HG03442 (cell line): ENCODE measurements around the gene UNC13C.
"Not testable (repeated sequence)": the region's sequence is repeated elsewhere in the genome, so short reads cannot be mapped to it uniquely, and the experiment has no call there.

ENCODE experiments used
- ATAC-seq: cut with Tn5 transposase; IDR thresholded peaks from one replicate; pipeline ENCODE4 v1.9.1; 2021; ENCODE audit warnings: mild to moderate bottlenecking, moderate library complexity; ENCODE audit not compliant: unreplicated experiment

The UNC13C gene

GRCh38 chr15:54410481-54410880 lies 432.2 kb downstream of the UNC13C start:
- ATAC-seq: no peak

GRCh38 chr15:54424171-54424570 lies 445.9 kb downstream of the UNC13C start:
- no peak for ATAC-seq

GRCh38 chr15:54428596-54428995 lies 450.4 kb downstream of the UNC13C start:
- no peak for ATAC-seq

- not testable (repeated sequence) for ATAC-seq
Measured at GRCh38 chr15:54450288-54450687, 472.0 kb downstream of the UNC13C start.

- no peak for ATAC-seq
Measured at GRCh38 chr15:54456413-54456812, 478.2 kb downstream of the UNC13C start.

- no peak for ATAC-seq
Measured at GRCh38 chr15:54462511-54462913, 484.3 kb downstream of the UNC13C start.

GRCh38 chr15:54481819-54482218 lies 503.6 kb downstream of the UNC13C start:
- no peak for ATAC-seq

- ATAC-seq: no peak
Measured at GRCh38 chr15:54482251-54482650, 504.0 kb downstream of the UNC13C start.

- ATAC-seq: no peak
Measured at GRCh38 chr15:54500330-54500729, 522.1 kb downstream of the UNC13C start.

- no peak for ATAC-seq
Measured at GRCh38 chr15:54502416-54503075, 524.3 kb downstream of the UNC13C start.

GRCh38 chr15:54504695-54505094 lies 526.5 kb downstream of the UNC13C start:
- no peak for ATAC-seq

GRCh38 chr15:54506977-54507524 lies 528.8 kb downstream of the UNC13C start:
- no peak for ATAC-seq

- ATAC-seq: no peak
Measured at GRCh38 chr15:54514601-54515000, 536.4 kb downstream of the UNC13C start.

- ATAC-seq: no peak
Measured at GRCh38 chr15:54515664-54516582, 537.7 kb downstream of the UNC13C start.

- ATAC-seq: no peak
Measured at GRCh38 chr15:54517366-54517765, 539.1 kb downstream of the UNC13C start.

- no peak for ATAC-seq
Measured at GRCh38 chr15:54518156-54518882, 540.1 kb downstream of the UNC13C start.

GRCh38 chr15:54519577-54519976 lies 541.3 kb downstream of the UNC13C start:
- ATAC-seq: peak; percentile 72

- ATAC-seq: no peak
Measured at GRCh38 chr15:54520616-54521015, 542.4 kb downstream of the UNC13C start.

GRCh38 chr15:54521206-54521605 lies 543.0 kb downstream of the UNC13C start:
- ATAC-seq: no peak

- no peak for ATAC-seq
Measured at GRCh38 chr15:54528021-54528420, 549.8 kb downstream of the UNC13C start.

GRCh38 chr15:54540721-54541120 lies 562.5 kb downstream of the UNC13C start:
- no peak for ATAC-seq
